Keratinocyte (primary cell): ENCODE measurements around the gene ERC2. TPM values are rescaled to one million over a fixed set of nuclear protein-coding genes. Genes with fewer than 3 reads are reported as not detected.

Experiments used
- DNase-seq: peaks from one replicate; pipeline ENCODE4 v3.0.0-alpha.2; 2011; ENCODE audit warnings: low read depth, missing footprints, low spot score
- FAIRE-seq: peaks from 2 replicates; lab custom pipeline; 2011; peaks lifted over from hg19 to GRCh38; lab: Jason Lieb, UNC
- H2AFZ ChIP-seq: 2 replicates; pipeline ENCODE4 v1.6.0; 2012; ENCODE audit warnings: low read length, control low read depth, inconsistent platforms; ENCODE audit not compliant: control insufficient read depth
- H3K27ac ChIP-seq: 2 replicates; pipeline ENCODE4 v1.5.1; 2011; ENCODE audit warnings: low read length; ENCODE audit not compliant: control insufficient read depth, insufficient read depth
- H3K27me3 ChIP-seq: 3 replicates; pipeline ENCODE4 v1.6.0; 2011; ENCODE audit warnings: low read length; ENCODE audit not compliant: control insufficient read depth, insufficient read depth; ENCODE audit errors: extremely low read depth
- H3K36me3 ChIP-seq, 2 experiments: 2 replicates in 1 of 2; 3 replicates in 1 of 2; pipeline ENCODE4 v1.5.1; 2011; ENCODE audit warnings: low read length in 2 of 2, mild to moderate bottlenecking in 1 of 2; ENCODE audit not compliant: control insufficient read depth in 2 of 2, insufficient read depth in 2 of 2; ENCODE audit errors: extremely low read depth in 1 of 2
- H3K4me1 ChIP-seq: 3 replicates; pipeline ENCODE4 v1.5.1; 2011; ENCODE audit warnings: low read length; ENCODE audit not compliant: control insufficient read depth, insufficient read depth; ENCODE audit errors: extremely low read depth
- H3K4me2 ChIP-seq: 3 replicates; pipeline ENCODE4 v1.6.0; 2011; ENCODE audit warnings: low read depth, low read length; ENCODE audit not compliant: control insufficient read depth, insufficient read depth; ENCODE audit errors: extremely low read depth
- H3K4me3 ChIP-seq, 3 experiments: fragments of 200-600 bp in 1 of 3; sonication (generic) in 1 of 3; 2 replicates in 2 of 3; 3 replicates in 1 of 3; pipeline ENCODE4 v1.5.1; 2011 to 2016; ENCODE audit warnings: low read length in 3 of 3, mild to moderate bottlenecking in 3 of 3, control low read depth in 2 of 3, inconsistent platforms in 1 of 3, low read depth in 1 of 3, mixed read lengths in 1 of 3, mixed run types in 1 of 3, moderate library complexity in 1 of 3; ENCODE audit not compliant: control insufficient read depth in 2 of 3, insufficient read depth in 2 of 3; ENCODE audit errors: extremely low read depth in 1 of 3
- H3K79me2 ChIP-seq: 2 replicates; pipeline ENCODE4 v1.6.0; 2012; ENCODE audit warnings: low read length; ENCODE audit not compliant: control insufficient read depth, insufficient read depth
- H3K9ac ChIP-seq: 3 replicates; pipeline ENCODE4 v1.6.0; 2011; ENCODE audit warnings: low read length; ENCODE audit not compliant: control insufficient read depth, insufficient read depth; ENCODE audit errors: extremely low read depth
- H3K9me1 ChIP-seq: 3 replicates; pipeline ENCODE4 v1.6.0; 2011; ENCODE audit warnings: low read length; ENCODE audit not compliant: control insufficient read depth, insufficient read depth; ENCODE audit errors: extremely low read depth
- H3K9me3 ChIP-seq: 2 replicates; pipeline ENCODE4 v1.5.1; 2012; ENCODE audit warnings: low read depth, low read length; ENCODE audit not compliant: control insufficient read depth
- H4K20me1 ChIP-seq: 3 replicates; pipeline ENCODE4 v1.6.0; 2011; ENCODE audit warnings: low read length; ENCODE audit not compliant: control insufficient read depth, insufficient read depth; ENCODE audit errors: extremely low read depth
- EZH2 ChIP-seq: IDR thresholded peaks from one replicate; pipeline ENCODE4 v1.6.1; 2012; ENCODE audit warnings: inconsistent platforms, mild to moderate bottlenecking, low read length, moderate library complexity
- dilution Hi-C: fragments of 300-500 bp; cut with MboI; formaldehyde crosslinking; loops from one replicate; pipeline ENCODE4 v1.7.0; 2020; ENCODE audit warnings: low sequenced_read_pairs; ENCODE audit not compliant: extremely low pct_ligation_motif_present
- polyA plus RNA-seq, 5 experiments: library from polyadenylated mRNA; depleted of rRNA in 3 of 5; stranded (reverse) in 3 of 5; stranded (forward) in 1 of 5; unstranded in 1 of 5; fragments of >200 nt; gene quantifications; 1 replicate in 1 of 5; 2 replicates in 3 of 5; 3 replicates in 1 of 5; pipeline versions ENCODE4 v1.2.1 to v1.2.3, GENCODE V29; 2011 to 2012; ENCODE audit warnings: missing spikeins in 2 of 5, low read depth in 1 of 5, low replicate concordance in 1 of 5
- TF ChIP-seq, protein P1 (sequence below), 3 experiments: IDR thresholded peaks in 1 of 3; conservative IDR thresholded peaks in 1 of 3; optimal IDR thresholded peaks in 1 of 3; 2 replicates in 2 of 3; 3 replicates in 1 of 3; pipeline versions ENCODE3 to v1.5.1; 2011; ENCODE audit warnings: low read length in 3 of 3, mild to moderate bottlenecking in 3 of 3, moderate library complexity in 2 of 3, control low read depth in 1 of 3, inconsistent platforms in 1 of 3; ENCODE audit not compliant: insufficient read depth in 2 of 3; ENCODE audit errors: extremely low read depth in 1 of 3

ERC2 gene
- polyA plus RNA-seq, 1 donor (not counting 4 experiments of a cell fraction or from before 2014, with no cell fraction given), result 0.08 TPM

DNA sequence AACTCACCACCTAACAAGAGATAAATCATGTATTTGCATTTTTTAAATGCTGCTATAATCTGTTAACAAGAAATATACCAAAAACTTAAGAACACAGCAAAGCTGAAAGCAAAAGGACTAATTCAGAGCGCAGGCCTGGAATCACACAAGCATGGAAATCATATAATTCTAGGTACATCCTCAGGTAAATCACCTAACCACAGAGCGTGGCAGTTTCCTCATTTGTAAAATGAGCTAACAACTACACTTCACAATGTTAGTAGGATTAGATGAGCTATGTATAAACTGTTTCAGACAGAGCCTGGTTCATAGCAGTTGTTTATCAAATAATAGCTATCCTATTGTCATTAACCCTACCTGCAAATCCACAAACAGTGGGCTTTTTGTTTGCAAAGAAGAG is 146.4 kb downstream of the ERC2 start:
- Histone ChIP-seq H3K9me1 (no peaks in the 10 kb centered on the region), H2AFZ (no peak overlapping the region), H3K4me3 (no peak overlapping the region), H3K9ac (no peak overlapping the region), H3K4me2 (no peak overlapping the region), H3K27ac (no peak overlapping the region), H3K36me3 (no peaks in the 10 kb centered on the region), H3K79me2 (no peaks in the 10 kb centered on the region), H4K20me1 (no peaks in the 10 kb centered on the region), H3K27me3 (no peaks in the 10 kb centered on the region), H3K9me3 (no peaks in the 10 kb centered on the region), H3K4me1 (no peaks in the 10 kb centered on the region)
- TF ChIP-seq, protein P1, sequence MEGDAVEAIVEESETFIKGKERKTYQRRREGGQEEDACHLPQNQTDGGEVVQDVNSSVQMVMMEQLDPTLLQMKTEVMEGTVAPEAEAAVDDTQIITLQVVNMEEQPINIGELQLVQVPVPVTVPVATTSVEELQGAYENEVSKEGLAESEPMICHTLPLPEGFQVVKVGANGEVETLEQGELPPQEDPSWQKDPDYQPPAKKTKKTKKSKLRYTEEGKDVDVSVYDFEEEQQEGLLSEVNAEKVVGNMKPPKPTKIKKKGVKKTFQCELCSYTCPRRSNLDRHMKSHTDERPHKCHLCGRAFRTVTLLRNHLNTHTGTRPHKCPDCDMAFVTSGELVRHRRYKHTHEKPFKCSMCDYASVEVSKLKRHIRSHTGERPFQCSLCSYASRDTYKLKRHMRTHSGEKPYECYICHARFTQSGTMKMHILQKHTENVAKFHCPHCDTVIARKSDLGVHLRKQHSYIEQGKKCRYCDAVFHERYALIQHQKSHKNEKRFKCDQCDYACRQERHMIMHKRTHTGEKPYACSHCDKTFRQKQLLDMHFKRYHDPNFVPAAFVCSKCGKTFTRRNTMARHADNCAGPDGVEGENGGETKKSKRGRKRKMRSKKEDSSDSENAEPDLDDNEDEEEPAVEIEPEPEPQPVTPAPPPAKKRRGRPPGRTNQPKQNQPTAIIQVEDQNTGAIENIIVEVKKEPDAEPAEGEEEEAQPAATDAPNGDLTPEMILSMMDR (optimal IDR thresholded peaks at IDR 0.05 in 1 of 3, IDR thresholded peaks at IDR 0.05 in 1 of 3, conservative IDR thresholded peaks at IDR 0.05 in 1 of 3; ENCODE audit: extremely low read depth in 1 of 3, insufficient read depth in 2 of 3, low read length in 3 of 3), result no peak
- no peak for TF ChIP-seq EZH2
- DNase-seq (no peak), FAIRE-seq (no peak)
- dilution Hi-C loops, result no loop called here

GRCh38 chr3:56321383-56321782 is 146.9 kb downstream of the ERC2 start:
- H3K27ac ChIP-seq, result no peak overlapping the region
- no peak overlapping the region for H3K9ac ChIP-seq
- dilution Hi-C loops, result no loop called here
- H3K4me1 ChIP-seq, result no peaks in the 10 kb centered on the region
- no peaks in the 10 kb centered on the region for H3K79me2 ChIP-seq
- no peak overlapping the region for H2AFZ ChIP-seq
- H3K4me2 ChIP-seq, result no peak overlapping the region
- no peak for FAIRE-seq
- H3K9me3 ChIP-seq, result no peaks in the 10 kb centered on the region
- DNase-seq, result no peak
- TF ChIP-seq, protein P1 (optimal IDR thresholded peaks at IDR 0.05 in 1 of 3, IDR thresholded peaks at IDR 0.05 in 1 of 3, conservative IDR thresholded peaks at IDR 0.05 in 1 of 3; ENCODE audit: extremely low read depth in 1 of 3, insufficient read depth in 2 of 3, low read length in 3 of 3), result no peak
- no peak for TF ChIP-seq EZH2
- no peak overlapping the region for H3K4me3 ChIP-seq
- no peaks in the 10 kb centered on the region for H3K27me3 ChIP-seq
- no peaks in the 10 kb centered on the region for H4K20me1 ChIP-seq
- H3K36me3 ChIP-seq, result no peaks in the 10 kb centered on the region
- no peaks in the 10 kb centered on the region for H3K9me1 ChIP-seq
